HPDE6-E6E7 (cell line): Measurements from ENCODE around the gene ACSM2B.
"Not testable (repeated sequence)": the region's sequence is repeated elsewhere in the genome, so short reads cannot be mapped to it uniquely, and the experiment has no call there.

Source experiments
- DNase-seq: peaks from one replicate; pipeline ENCODE4 v3.0.0; 2011; ENCODE audit warnings: missing footprints; ENCODE audit errors: extremely low spot score

Gene ACSM2B, protein sequence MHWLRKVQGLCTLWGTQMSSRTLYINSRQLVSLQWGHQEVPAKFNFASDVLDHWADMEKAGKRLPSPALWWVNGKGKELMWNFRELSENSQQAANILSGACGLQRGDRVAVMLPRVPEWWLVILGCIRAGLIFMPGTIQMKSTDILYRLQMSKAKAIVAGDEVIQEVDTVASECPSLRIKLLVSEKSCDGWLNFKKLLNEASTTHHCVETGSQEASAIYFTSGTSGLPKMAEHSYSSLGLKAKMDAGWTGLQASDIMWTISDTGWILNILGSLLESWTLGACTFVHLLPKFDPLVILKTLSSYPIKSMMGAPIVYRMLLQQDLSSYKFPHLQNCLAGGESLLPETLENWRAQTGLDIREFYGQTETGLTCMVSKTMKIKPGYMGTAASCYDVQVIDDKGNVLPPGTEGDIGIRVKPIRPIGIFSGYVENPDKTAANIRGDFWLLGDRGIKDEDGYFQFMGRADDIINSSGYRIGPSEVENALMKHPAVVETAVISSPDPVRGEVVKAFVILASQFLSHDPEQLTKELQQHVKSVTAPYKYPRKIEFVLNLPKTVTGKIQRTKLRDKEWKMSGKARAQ

DNA sequence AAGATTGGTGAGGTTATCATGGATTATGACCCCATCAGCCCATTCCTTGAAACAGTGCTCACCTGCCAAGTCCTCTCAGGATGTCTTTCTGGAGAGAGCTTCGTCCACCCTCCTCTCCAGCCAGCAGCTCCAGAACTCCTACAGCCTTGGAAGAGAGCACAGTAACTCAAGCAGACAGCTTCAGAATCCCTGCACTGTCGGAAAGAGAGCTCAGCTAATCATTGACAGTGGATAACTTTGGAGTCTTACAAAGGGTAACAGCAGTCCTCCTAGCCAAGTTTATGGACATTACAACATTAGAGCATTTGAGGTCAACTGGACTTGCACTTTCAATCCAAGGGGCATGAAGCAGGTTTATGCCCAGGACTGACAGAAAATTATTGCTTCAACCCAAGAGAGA is at the start of gene ACSM2B:
Gene ACSM2B, minus strand, starts transcription at position 223 of the 400 bp plus-strand sequence. CDS start 11,522 bp downstream, outside the sequence.
- DNase-seq = not testable (repeated sequence)

- DNase-seq = no peak
Measured at GRCh38 chr16:20624882-20625807, 49.0 kb upstream of the ACSM2B start.

DNA sequence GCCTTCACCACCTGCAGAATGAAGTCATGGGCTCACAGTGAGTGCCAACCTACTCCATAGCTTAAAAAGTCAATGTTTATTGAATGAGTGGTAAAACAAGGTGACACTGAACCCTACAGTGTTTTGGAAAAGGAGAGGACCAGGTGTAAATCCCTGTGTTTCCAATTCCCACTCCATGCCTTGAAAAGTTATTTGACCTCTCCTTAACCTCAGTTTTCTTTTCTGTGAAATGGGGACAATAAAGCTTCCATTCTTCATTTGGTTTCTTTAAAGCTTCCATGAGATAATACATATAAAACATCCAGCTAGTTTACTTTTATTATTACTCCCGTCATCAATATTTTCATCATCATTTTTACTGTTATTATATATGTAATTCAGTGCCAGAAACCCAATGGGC is 48.0 kb upstream of the ACSM2B start:
- DNase-seq = no peak

DNA sequence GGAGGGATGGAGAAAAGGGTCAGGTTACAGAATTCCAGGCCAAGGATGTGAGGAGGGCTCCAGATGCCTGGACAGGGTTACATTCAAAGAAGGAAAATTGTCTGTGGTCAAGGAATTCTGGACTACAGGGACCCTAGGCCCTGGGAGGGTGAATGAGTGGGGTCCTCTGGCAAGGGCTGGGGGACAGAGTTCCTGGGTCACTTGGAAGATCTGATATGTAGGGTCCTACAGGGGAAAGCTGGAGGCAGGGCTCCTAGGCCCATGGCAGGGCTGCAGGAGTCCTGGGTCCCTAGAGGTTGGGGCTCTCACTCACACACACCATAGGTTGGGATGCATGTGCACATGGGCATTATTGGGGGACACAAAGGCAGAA is 46.3 kb upstream of the ACSM2B start:
- DNase-seq = no peak

DNA sequence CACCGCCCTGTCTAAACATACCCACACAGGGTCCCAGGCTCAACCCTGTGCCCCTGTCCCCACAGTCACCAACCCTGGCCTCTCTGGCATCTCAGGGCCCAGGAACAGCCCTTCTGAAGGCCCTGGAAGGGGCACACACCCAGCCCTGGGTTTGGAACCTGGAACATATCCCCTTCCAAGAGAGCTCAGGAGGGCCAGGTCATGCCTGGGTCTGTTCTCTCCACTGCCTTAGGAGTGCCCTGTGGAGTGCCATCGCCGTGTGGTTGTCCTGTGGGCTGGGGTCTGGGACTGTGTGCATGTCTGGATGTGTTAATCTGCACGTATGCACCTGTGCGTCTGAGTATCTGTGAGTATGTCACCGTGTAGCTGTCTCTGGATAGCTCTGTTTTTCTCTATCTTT is 45.2 kb upstream of the ACSM2B start:
- no peak for DNase-seq

GRCh38 chr16:20620770-20621169 is 44.6 kb upstream of the ACSM2B start:
- no peak for DNase-seq

- DNase-seq = no peak
Measured at GRCh38 chr16:20620003-20620402, 43.8 kb upstream of the ACSM2B start.

GRCh38 chr16:20617271-20617670 is 41.1 kb upstream of the ACSM2B start:
- DNase-seq = no peak

GRCh38 chr16:20614186-20615141 is 38.3 kb upstream of the ACSM2B start:
- DNase-seq = no peak

DNA sequence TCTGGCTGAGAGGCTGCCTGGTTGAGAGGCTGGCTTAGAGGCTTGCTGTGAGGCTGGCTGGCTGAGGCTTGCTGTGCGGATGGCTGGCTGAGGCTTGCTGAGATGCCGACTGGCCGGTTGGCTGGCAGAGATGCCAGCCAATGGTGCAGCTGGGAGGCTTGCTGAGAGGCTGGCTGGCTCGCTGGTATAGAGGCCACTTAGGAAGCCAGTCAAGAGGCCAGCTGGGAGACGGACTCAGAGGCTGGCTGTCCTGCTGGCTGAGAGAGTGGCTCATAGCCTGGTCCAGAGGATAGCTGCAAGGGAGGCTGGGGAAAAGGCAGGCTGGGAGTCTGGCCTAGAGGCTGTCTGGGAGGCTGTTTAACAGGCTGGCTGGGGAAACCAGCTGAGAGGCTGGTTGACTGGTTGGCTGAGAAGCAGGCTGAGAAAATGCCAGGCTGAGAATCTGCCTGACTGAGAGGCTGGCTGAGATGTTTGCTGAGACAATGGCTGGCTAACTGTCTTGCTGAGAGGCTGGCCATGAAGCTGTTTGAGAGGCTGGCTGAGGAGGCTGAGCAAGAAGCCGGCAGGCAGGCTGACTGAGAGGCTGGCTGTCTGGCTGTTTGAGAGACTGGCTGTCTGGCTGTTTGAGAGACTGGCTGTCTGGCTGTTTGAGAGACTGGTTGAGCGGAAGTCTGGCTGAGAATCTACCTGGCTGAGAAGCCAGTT is 37.5 kb upstream of the ACSM2B start:
- no peak for DNase-seq

DNA sequence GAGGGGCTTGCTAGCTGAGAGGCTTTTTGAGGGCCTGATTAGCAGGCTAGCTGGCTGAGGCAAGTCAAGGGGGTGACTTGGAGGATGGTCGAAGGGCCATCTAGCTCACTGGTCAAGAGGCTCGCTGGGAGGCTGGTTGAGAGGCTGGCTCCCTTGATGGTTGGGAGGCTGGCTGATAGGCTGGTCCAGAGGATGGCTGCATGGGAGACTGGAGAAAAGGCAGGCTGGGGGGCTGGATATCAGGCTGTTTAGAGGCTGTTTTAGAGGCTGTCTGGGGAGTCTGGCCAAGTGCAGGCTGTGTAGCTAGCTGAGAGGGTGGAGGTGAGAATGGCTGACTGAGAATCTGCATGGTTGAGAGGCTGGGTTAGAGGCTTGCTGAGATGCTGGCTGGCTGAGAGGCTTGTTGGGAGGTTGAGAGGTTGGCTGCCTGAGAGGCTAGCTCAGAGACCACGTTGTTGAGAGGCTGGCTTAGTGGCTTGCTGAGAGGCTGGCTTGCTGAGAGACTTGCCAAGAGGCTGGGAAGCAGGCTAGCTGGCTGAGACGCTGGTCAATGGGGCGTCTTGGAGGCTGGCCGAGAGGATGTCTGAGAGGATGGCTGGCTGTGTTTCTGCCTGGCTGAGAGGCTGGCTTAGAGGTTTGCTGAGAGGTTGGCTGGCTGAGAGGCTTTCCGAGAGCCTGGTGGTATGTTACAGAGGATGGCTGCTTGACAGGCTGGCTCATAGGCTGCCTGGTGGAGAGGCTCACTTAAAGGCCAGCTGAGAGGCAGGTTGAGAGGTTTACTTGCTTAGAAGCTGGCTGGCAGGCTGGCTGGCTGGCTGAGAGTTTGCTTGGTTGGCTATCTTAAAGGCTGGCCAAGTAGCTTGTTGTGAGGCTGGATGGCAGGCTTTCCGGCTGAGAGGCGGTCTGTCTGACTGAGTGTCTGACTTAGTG is 36.6 kb upstream of the ACSM2B start:
- no peak for DNase-seq

DNA sequence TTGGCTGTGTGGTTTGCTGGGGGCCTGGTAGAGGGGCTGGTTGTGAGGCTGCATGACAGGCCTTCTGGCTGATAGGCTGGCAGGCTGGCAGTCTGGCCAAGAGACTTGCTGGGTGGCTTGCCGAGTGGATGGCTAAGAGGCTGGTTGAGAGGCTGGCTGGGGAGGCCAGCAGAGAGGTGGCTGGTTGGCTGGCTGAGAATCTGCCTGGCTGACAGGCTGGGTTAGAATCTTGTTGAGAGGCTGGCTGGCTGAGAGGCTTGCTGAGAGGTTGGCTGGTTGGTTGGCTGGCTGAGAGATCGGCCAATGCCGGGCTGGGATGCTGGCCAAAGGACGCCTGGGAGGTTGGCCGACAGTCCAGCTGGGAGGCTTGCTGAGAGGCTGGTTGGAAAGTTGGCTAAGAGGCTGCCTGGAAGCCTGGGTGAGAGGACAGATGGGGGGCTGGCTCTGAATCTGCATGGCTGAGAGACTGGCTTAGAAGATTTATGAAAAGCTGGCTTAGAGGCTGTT is 35.9 kb upstream of the ACSM2B start:
- DNase-seq = no peak

DNA sequence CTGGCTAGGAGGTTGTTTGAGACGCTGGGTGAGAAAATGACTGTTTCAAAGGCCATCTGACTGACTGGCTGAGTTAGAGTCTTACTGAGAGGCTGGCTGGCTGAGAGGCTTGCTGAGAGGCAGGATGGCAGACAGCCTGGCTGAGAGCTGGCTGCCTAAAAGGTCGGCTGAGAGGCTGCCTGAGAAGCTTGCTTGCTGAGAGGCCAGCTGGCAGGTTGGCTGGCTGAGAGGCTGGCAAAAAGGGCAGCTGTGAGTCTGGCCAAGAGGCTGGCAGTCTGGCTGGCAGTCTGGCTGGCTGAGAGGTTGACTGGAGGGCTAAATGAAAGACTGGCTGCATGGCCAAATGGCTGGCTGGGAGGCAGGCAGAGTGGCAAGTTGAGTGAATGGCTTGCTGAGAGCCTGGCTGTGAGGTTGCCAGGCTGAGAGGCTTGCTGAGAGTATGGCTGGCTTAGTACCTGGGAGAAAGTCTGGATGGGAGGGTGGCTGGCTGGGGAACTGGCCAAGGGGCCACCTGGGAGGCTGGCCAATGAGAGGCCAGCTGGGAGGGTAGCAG is 35.3 kb upstream of the ACSM2B start:
- DNase-seq = no peak

DNA sequence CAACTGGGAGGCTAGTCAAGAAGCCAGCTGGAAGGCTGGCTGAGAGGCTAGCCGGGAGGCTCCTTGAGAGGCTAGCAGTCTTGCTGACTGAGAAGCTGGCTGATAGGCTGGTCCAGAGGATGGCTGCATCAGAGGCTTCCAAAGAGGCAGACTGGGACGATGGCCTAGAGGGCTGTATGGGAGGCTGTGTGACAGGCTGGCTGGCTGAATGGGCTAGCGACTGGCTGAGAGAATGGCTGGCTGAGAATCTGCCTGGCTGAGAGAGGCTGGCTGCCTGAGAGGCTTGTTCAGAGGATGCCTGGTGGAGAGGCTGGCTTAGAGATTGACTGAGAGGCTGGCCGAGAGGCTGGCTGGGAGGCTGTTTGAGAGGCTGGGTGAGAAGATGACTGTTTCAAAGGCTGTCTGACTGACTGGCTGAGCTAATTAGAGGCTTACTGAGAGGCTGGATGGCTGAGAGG is 34.8 kb upstream of the ACSM2B start:
- DNase-seq = no peak

DNA sequence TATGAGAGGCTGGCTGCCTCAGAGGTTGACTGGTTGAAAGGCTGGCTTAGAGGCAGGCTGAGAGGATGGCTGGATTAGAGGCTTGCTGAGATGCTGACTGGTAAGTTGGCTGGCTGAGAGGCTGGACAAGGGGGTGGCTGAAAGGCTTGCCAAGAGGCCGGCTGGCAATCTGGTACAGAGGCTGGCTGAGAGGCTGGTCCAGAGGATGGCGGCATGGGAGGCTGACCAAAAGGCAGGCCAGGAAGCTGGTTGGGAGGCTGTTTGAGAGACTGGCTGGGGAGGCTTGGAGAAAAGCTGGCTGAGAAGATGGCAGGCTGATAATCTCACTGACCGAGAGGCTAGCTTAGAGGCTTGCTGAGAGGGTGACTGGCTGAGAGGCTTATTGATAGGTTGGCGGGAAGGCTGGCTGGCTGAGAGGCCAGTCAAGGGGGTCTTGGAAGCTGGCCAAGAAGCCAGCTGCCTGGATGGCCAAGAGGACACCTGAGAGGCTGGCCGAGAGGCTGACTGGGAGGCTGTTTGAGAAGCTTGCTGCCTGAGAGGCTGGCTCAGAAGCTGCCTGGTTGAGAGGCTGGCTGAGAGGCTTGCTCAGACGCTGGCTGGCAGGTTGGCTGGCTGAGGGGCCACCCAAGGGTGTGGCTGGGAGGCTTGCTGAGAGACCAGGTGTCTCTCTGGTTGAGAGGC is 34.2 kb upstream of the ACSM2B start:
- no peak for DNase-seq

GRCh38 chr16:20602205-20602604 is 26.0 kb upstream of the ACSM2B start:
- DNase-seq = not testable (repeated sequence)

DNA sequence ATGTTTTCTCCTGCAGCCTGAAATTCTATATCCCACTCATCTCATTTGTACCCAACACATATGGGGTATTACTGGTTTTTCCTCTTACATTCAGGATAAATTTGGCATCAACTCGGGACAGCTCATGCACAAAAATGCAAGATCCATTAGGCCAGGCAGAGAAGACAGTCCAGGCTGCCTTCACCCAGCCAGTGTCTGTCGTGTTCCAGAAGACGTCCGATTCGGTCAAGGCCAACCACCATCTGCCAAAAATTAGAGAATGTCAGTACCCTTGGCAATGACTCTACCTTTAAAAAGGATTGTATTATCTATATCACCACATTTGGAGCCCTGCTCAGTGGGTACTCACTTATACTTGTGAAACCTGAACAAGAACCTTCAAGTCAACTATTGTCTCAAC is 23.3 kb upstream of the ACSM2B start:
- not testable (repeated sequence) for DNase-seq

DNA sequence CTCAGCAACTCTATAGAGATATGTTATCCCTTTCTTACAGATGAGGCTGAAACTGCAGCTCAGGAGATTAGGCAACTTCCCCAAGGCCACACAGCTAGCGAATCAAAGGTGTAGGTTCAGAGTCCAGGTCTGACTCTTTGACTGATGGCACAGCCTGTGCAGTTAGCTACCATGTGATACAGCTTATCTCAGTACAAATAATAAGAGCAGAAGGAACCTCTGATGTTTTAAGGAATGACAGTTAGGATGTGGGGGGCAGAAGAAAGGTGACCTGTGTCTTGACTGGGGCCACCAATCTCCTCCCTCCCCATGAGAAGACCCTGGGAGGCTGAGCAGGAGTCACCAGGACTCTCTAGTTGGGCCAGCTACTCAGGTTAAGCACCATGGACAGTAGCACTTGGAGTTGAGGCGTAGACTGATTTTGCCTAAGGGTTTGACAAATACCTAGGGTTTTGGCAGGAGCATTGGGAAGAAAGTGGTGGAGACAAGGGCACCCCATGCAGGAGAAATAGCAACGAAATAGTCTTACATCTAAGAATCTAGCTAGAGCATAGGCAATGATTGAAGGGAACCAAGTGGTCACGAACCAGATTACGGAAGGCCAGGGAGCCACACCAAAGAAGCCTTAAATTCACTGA is 22.8 kb upstream of the ACSM2B start:
- DNase-seq = no peak
